ENCODE results near the gene ZFP92.

GRCh38 chrX:153392642-153393321, 18.5 kb upstream of the ZFP92 start:
- no peak for TF ChIP-seq POLR2AphosphoS5 (IDR thresholded peaks at IDR 0.05; ENCODE audit: low read depth, low read length)
- TF ChIP-seq TAF1 (IDR thresholded peaks at IDR 0.05; ENCODE audit: borderline replicate concordance, insufficient read depth, low read length): no peak
- TF ChIP-seq, protein P1, sequence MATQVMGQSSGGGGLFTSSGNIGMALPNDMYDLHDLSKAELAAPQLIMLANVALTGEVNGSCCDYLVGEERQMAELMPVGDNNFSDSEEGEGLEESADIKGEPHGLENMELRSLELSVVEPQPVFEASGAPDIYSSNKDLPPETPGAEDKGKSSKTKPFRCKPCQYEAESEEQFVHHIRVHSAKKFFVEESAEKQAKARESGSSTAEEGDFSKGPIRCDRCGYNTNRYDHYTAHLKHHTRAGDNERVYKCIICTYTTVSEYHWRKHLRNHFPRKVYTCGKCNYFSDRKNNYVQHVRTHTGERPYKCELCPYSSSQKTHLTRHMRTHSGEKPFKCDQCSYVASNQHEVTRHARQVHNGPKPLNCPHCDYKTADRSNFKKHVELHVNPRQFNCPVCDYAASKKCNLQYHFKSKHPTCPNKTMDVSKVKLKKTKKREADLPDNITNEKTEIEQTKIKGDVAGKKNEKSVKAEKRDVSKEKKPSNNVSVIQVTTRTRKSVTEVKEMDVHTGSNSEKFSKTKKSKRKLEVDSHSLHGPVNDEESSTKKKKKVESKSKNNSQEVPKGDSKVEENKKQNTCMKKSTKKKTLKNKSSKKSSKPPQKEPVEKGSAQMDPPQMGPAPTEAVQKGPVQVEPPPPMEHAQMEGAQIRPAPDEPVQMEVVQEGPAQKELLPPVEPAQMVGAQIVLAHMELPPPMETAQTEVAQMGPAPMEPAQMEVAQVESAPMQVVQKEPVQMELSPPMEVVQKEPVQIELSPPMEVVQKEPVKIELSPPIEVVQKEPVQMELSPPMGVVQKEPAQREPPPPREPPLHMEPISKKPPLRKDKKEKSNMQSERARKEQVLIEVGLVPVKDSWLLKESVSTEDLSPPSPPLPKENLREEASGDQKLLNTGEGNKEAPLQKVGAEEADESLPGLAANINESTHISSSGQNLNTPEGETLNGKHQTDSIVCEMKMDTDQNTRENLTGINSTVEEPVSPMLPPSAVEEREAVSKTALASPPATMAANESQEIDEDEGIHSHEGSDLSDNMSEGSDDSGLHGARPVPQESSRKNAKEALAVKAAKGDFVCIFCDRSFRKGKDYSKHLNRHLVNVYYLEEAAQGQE (IDR thresholded peaks at IDR 0.05; ENCODE audit: insufficient read depth in 1 of 2, low read depth in 2 of 2, low read length in 2 of 2): no peak
- no peak for TF ChIP-seq SIN3A (IDR thresholded peaks at IDR 0.05; ENCODE audit: borderline replicate concordance, insufficient read depth, low read length)

Data from PFSK-1 (cell line).